ENCODE data around the gene AHNAK. TPM values are rescaled to one million over a fixed set of nuclear protein-coding genes. Genes with fewer than 3 reads are reported as not detected.

AHNAK gene
- total RNA-seq, 1 donor from 2014 or later = 105 TPM

- Mint-ChIP-seq H3K27me3 (ENCODE audit: low read depth) (no peaks in the 10 kb centered on the region), H3K4me3 (ENCODE audit: low read depth) (no peak overlapping the region), H3K36me3 (ENCODE audit: low read depth) (no peaks in the 10 kb centered on the region), H3K4me1 (ENCODE audit: low read depth) (peaks cover 24% of the 10 kb centered on the region), H3K27ac (no peak overlapping the region), H3K9me3 (no peaks in the 10 kb centered on the region)
- intact Hi-C loops (cut with micrococcal nuclease) = loop anchor here (10.0 kb wide), 2 partner anchors 45 to 295 kb away; no protein-coding TSS in a partner anchor
- no peak for DNase-seq (ENCODE audit: low spot score)
Measured at GRCh38 chr11:62399878-62400266, 146.7 kb downstream of the AHNAK start.

- DNase-seq (ENCODE audit: low spot score) = no peak
- Mint-ChIP-seq H3K4me3 (ENCODE audit: low read depth) (no peak overlapping the region), H3K4me1 (ENCODE audit: low read depth) (peaks cover 25% of the 10 kb centered on the region), H3K9me3 (no peaks in the 10 kb centered on the region), H3K27me3 (ENCODE audit: low read depth) (no peaks in the 10 kb centered on the region), H3K36me3 (ENCODE audit: low read depth) (no peaks in the 10 kb centered on the region), H3K27ac (no peak overlapping the region)
- intact Hi-C loops (cut with micrococcal nuclease) = loop anchor here (10.0 kb wide), 2 partner anchors 45 to 295 kb away; no protein-coding TSS in a partner anchor
Measured at GRCh38 chr11:62399172-62399877, 147.3 kb downstream of the AHNAK start.

GRCh38 chr11:62398011-62398994, 148.3 kb downstream of the AHNAK start:
- Mint-ChIP-seq H3K9me3 (no peaks in the 10 kb centered on the region), H3K4me3 (ENCODE audit: low read depth) (no peak overlapping the region), H3K27me3 (ENCODE audit: low read depth) (no peaks in the 10 kb centered on the region), H3K4me1 (ENCODE audit: low read depth) (peaks cover 25% of the 10 kb centered on the region), H3K27ac (no peak overlapping the region), H3K36me3 (ENCODE audit: low read depth) (no peaks in the 10 kb centered on the region)
- intact Hi-C loops (cut with micrococcal nuclease) = loop anchor here (10.0 kb wide), 2 partner anchors 46 to 296 kb away; no protein-coding TSS in a partner anchor
- DNase-seq (ENCODE audit: low spot score) = no peak

GRCh38 chr11:62395885-62396551, 150.6 kb downstream of the AHNAK start:
- H3K4me1 Mint-ChIP-seq (ENCODE audit: low read depth) = peaks cover 10% of the 10 kb centered on the region
- intact Hi-C loops (cut with micrococcal nuclease) = loop anchor here (2.0 to 10.0 kb wide), 3 partner anchors 49 to 299 kb away; no protein-coding TSS in a partner anchor
- no peak overlapping the region for H3K27ac Mint-ChIP-seq
- no peaks in the 10 kb centered on the region for H3K27me3 Mint-ChIP-seq (ENCODE audit: low read depth)
- H3K4me3 Mint-ChIP-seq (ENCODE audit: low read depth) = no peak overlapping the region
- no peak for DNase-seq (ENCODE audit: low spot score)
- H3K9me3 Mint-ChIP-seq = no peaks in the 10 kb centered on the region
- H3K36me3 Mint-ChIP-seq (ENCODE audit: low read depth) = no peaks in the 10 kb centered on the region

GRCh38 chr11:62394825-62395538, 151.6 kb downstream of the AHNAK start:
- Mint-ChIP-seq H3K4me3 (ENCODE audit: low read depth) (no peak overlapping the region), H3K27ac (no peak overlapping the region), H3K27me3 (ENCODE audit: low read depth) (peaks cover under 1% of the 10 kb centered on the region), H3K4me1 (ENCODE audit: low read depth) (peaks cover 10% of the 10 kb centered on the region), H3K36me3 (ENCODE audit: low read depth) (no peaks in the 10 kb centered on the region), H3K9me3 (no peaks in the 10 kb centered on the region)
- peak; percentile 40 for DNase-seq (ENCODE audit: low spot score)
- intact Hi-C loops (cut with micrococcal nuclease) = loop anchor here (2.0 to 10.0 kb wide), 3 partner anchors 50 to 300 kb away; no protein-coding TSS in a partner anchor

GRCh38 chr11:62393735-62394134, 152.9 kb downstream of the AHNAK start:
- Mint-ChIP-seq H3K4me3 (ENCODE audit: low read depth) (no peak overlapping the region), H3K9me3 (no peaks in the 10 kb centered on the region), H3K27me3 (ENCODE audit: low read depth) (peaks cover 2% of the 10 kb centered on the region), H3K4me1 (ENCODE audit: low read depth) (peaks cover 6% of the 10 kb centered on the region), H3K36me3 (ENCODE audit: low read depth) (no peaks in the 10 kb centered on the region), H3K27ac (no peak overlapping the region)
- no peak for DNase-seq (ENCODE audit: low spot score)
- intact Hi-C loops (cut with micrococcal nuclease) = loop anchor here (2.0 to 10.0 kb wide), 3 partner anchors 51 to 301 kb away; no protein-coding TSS in a partner anchor

GRCh38 chr11:62393061-62393611, 153.5 kb downstream of the AHNAK start:
- no peak overlapping the region for H3K4me3 Mint-ChIP-seq (ENCODE audit: low read depth)
- no peak for DNase-seq (ENCODE audit: low spot score)

GRCh38 chr11:62392506-62392905, 154.1 kb downstream of the AHNAK start:
- Mint-ChIP-seq H3K27me3 (ENCODE audit: low read depth) (peaks cover 2% of the 10 kb centered on the region), H3K4me3 (ENCODE audit: low read depth) (no peak overlapping the region), H3K9me3 (no peaks in the 10 kb centered on the region), H3K36me3 (ENCODE audit: low read depth) (no peaks in the 10 kb centered on the region), H3K27ac (no peak overlapping the region), H3K4me1 (ENCODE audit: low read depth) (peaks cover 6% of the 10 kb centered on the region)
- no peak for DNase-seq (ENCODE audit: low spot score)
- intact Hi-C loops (cut with micrococcal nuclease) = loop anchor here (10.0 kb wide), 2 partner anchors 52 to 302 kb away; no protein-coding TSS in a partner anchor

More at GRCh38 chr11:62393061-62393611, 153.5 kb downstream of the AHNAK start:
- H3K27ac Mint-ChIP-seq = no peak overlapping the region
- H3K4me1 Mint-ChIP-seq (ENCODE audit: low read depth) = peaks cover 4% of the 10 kb centered on the region
- intact Hi-C loops (cut with micrococcal nuclease) = loop anchor here (10.0 kb wide), 2 partner anchors 52 to 302 kb away; no protein-coding TSS in a partner anchor
- H3K36me3 Mint-ChIP-seq (ENCODE audit: low read depth) = no peaks in the 10 kb centered on the region
- peaks cover 2% of the 10 kb centered on the region for H3K27me3 Mint-ChIP-seq (ENCODE audit: low read depth)
- H3K9me3 Mint-ChIP-seq = no peaks in the 10 kb centered on the region

GRCh38 chr11:62391642-62392425, 154.8 kb downstream of the AHNAK start:
- no peaks in the 10 kb centered on the region for H3K9me3 Mint-ChIP-seq
- H3K27me3 Mint-ChIP-seq (ENCODE audit: low read depth) = peaks cover 2% of the 10 kb centered on the region
- DNase-seq (ENCODE audit: low spot score) = no peak
- H3K4me3 Mint-ChIP-seq (ENCODE audit: low read depth) = no peak overlapping the region
- no peak overlapping the region for H3K27ac Mint-ChIP-seq
- intact Hi-C loops (cut with micrococcal nuclease) = loop anchor here (10.0 kb wide), 2 partner anchors 53 to 303 kb away; no protein-coding TSS in a partner anchor
- peaks cover 8% of the 10 kb centered on the region for H3K4me1 Mint-ChIP-seq (ENCODE audit: low read depth)
- H3K36me3 Mint-ChIP-seq (ENCODE audit: low read depth) = no peaks in the 10 kb centered on the region

- Mint-ChIP-seq H3K4me3 (ENCODE audit: low read depth) (no peak overlapping the region), H3K4me1 (ENCODE audit: low read depth) (peaks cover 8% of the 10 kb centered on the region), H3K36me3 (ENCODE audit: low read depth) (no peaks in the 10 kb centered on the region), H3K27ac (no peak overlapping the region), H3K9me3 (no peaks in the 10 kb centered on the region), H3K27me3 (ENCODE audit: low read depth) (peaks cover 2% of the 10 kb centered on the region)
- DNase-seq (ENCODE audit: low spot score) = no peak
- intact Hi-C loops (cut with micrococcal nuclease) = loop anchor here (10.0 kb wide), 2 partner anchors 54 to 304 kb away; no protein-coding TSS in a partner anchor
Measured at GRCh38 chr11:62390722-62391121, 155.9 kb downstream of the AHNAK start.

GRCh38 chr11:62390237-62390636, 156.4 kb downstream of the AHNAK start:
- Mint-ChIP-seq H3K4me1 (ENCODE audit: low read depth) (peaks cover 9% of the 10 kb centered on the region), H3K36me3 (ENCODE audit: low read depth) (no peaks in the 10 kb centered on the region), H3K27ac (no peak overlapping the region), H3K27me3 (ENCODE audit: low read depth) (peaks cover 2% of the 10 kb centered on the region), H3K4me3 (ENCODE audit: low read depth) (no peak overlapping the region), H3K9me3 (no peaks in the 10 kb centered on the region)
- intact Hi-C loops (cut with micrococcal nuclease) = loop anchor here (10.0 kb wide), 2 partner anchors 55 to 305 kb away; no protein-coding TSS in a partner anchor
- DNase-seq (ENCODE audit: low spot score) = no peak
